Astrocyte (in vitro differentiated cells and primary cell): ENCODE data around the gene DMRTB1. TPM values are rescaled to one million over a fixed set of nuclear protein-coding genes. Genes with fewer than 3 reads are reported as not detected.

ENCODE experiments used
- DNase-seq: peaks from one replicate; pipeline ENCODE4 v3.0.0-alpha.2; 2010; ENCODE audit warnings: low read depth
- FAIRE-seq: peaks from 2 replicates; lab custom pipeline; 2011; peaks lifted over from hg19 to GRCh38; lab: Jason Lieb, UNC
- H2AFZ ChIP-seq: 2 replicates; pipeline ENCODE4 v1.6.0; 2012; ENCODE audit warnings: low read depth, low read length, inconsistent platforms
- H3K27ac ChIP-seq: 2 replicates; pipeline ENCODE4 v1.5.1; 2011; ENCODE audit warnings: low read depth, low read length, inconsistent platforms
- H3K27me3 ChIP-seq: 2 replicates; pipeline ENCODE4 v1.6.0; 2011; ENCODE audit warnings: low read length, inconsistent platforms; ENCODE audit not compliant: insufficient read depth
- H3K36me3 ChIP-seq: 2 replicates; pipeline ENCODE4 v1.5.1; 2011; ENCODE audit warnings: low read length, inconsistent platforms; ENCODE audit not compliant: insufficient read depth
- H3K4me1 ChIP-seq: 2 replicates; pipeline ENCODE4 v1.5.1; 2011; ENCODE audit warnings: low read length, inconsistent platforms; ENCODE audit not compliant: insufficient read depth
- H3K4me2 ChIP-seq: 2 replicates; pipeline ENCODE4 v1.6.0; 2012; ENCODE audit warnings: low read length, inconsistent platforms
- H3K4me3 ChIP-seq: 2 replicates; pipeline ENCODE4 v1.5.1; 2011; ENCODE audit warnings: low read depth, mild to moderate bottlenecking, low read length, inconsistent platforms; ENCODE audit not compliant: insufficient read depth
- H3K79me2 ChIP-seq: 2 replicates; pipeline ENCODE4 v1.6.0; 2012; ENCODE audit warnings: mild to moderate bottlenecking, low read length, inconsistent platforms; ENCODE audit not compliant: insufficient read depth
- H3K9ac ChIP-seq: 2 replicates; pipeline ENCODE4 v1.6.0; 2012; ENCODE audit warnings: mild to moderate bottlenecking, low read length, inconsistent platforms
- H3K9me3 ChIP-seq: 2 replicates; pipeline ENCODE4 v1.5.1; 2012; ENCODE audit warnings: low read depth, mild to moderate bottlenecking, low read length, inconsistent platforms; ENCODE audit not compliant: insufficient read depth
- H4K20me1 ChIP-seq: 2 replicates; pipeline ENCODE4 v1.6.0; 2012; ENCODE audit warnings: low read length, inconsistent platforms; ENCODE audit not compliant: insufficient read depth
- H3K27ac Mint-ChIP-seq: one replicate; pipeline ENCODE4 v1.8.0; 2021; ENCODE audit warnings: mild to moderate bottlenecking, mixed read lengths; ENCODE audit not compliant: unreplicated experiment
- H3K27me3 Mint-ChIP-seq: one replicate; pipeline ENCODE4 v1.8.0; 2021; ENCODE audit warnings: low read depth, mixed read lengths; ENCODE audit not compliant: unreplicated experiment
- H3K36me3 Mint-ChIP-seq: one replicate; pipeline ENCODE4 v1.8.0; 2021; ENCODE audit warnings: low read depth, mixed read lengths; ENCODE audit not compliant: unreplicated experiment
- H3K4me1 Mint-ChIP-seq: one replicate; pipeline ENCODE4 v1.8.0; 2021; ENCODE audit warnings: low read depth, mixed read lengths; ENCODE audit not compliant: unreplicated experiment
- H3K4me3 Mint-ChIP-seq: one replicate; pipeline ENCODE4 v1.8.0; 2021; ENCODE audit warnings: mild to moderate bottlenecking, moderate library complexity, mixed read lengths; ENCODE audit not compliant: unreplicated experiment
- H3K9me3 Mint-ChIP-seq: one replicate; pipeline ENCODE4 v1.8.0; 2021; ENCODE audit warnings: mild to moderate bottlenecking, mixed read lengths; ENCODE audit not compliant: unreplicated experiment
- EZH2 ChIP-seq: IDR thresholded peaks from 2 replicates; pipeline ENCODE4 v1.6.1; 2012; ENCODE audit warnings: mild to moderate bottlenecking, low read length, inconsistent platforms; ENCODE audit not compliant: insufficient read depth
- total RNA-seq: library from RNA; stranded (reverse); gene quantifications from 2 replicates; pipeline ENCODE4 v1.2.1, GENCODE V29; 2021
- TF ChIP-seq, protein P1 (sequence below): IDR thresholded peaks from 2 replicates; pipeline ENCODE4 v1.5.1; 2011; ENCODE audit warnings: low read depth, mild to moderate bottlenecking, inconsistent platforms, low read length, moderate library complexity; ENCODE audit not compliant: insufficient read depth

Gene DMRTB1
- total RNA-seq, 1 donor from 2014 or later: not detected

DNA sequence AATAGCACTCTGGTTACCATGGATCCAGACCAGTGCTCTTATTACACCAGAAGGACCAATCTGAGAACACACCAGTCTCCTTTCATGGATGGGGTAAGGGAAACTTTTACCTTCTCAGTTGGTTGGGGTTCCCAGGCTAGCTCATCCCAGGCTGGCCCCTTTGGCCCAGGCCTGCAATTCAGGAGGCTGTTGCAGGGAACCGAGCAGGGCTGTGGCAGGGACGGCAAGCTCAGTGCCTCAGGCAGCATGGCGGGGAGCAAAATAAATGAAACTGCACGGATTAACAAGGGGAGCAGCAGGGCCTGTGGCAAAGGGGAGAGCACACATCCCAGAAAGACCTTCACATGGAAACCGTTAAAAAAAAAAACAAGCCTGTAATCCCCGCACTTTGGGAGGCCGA lies 57.0 kb downstream of the DMRTB1 start:
- H3K27me3 ChIP-seq: no peaks in the 10 kb centered on the region
- H3K27ac ChIP-seq: no peak overlapping the region
- no peak overlapping the region for H3K9ac ChIP-seq
- no peak overlapping the region for H3K4me3 Mint-ChIP-seq
- H3K4me1 ChIP-seq: peaks cover 17% of the 10 kb centered on the region
- no peak for DNase-seq
- no peaks in the 10 kb centered on the region for H3K9me3 Mint-ChIP-seq
- H3K4me1 Mint-ChIP-seq: peaks cover 6% of the 10 kb centered on the region
- FAIRE-seq: no peak
- H3K9me3 ChIP-seq: no peaks in the 10 kb centered on the region
- no peak overlapping the region for H3K4me2 ChIP-seq
- no peaks in the 10 kb centered on the region for H3K79me2 ChIP-seq
- TF ChIP-seq, protein P1, sequence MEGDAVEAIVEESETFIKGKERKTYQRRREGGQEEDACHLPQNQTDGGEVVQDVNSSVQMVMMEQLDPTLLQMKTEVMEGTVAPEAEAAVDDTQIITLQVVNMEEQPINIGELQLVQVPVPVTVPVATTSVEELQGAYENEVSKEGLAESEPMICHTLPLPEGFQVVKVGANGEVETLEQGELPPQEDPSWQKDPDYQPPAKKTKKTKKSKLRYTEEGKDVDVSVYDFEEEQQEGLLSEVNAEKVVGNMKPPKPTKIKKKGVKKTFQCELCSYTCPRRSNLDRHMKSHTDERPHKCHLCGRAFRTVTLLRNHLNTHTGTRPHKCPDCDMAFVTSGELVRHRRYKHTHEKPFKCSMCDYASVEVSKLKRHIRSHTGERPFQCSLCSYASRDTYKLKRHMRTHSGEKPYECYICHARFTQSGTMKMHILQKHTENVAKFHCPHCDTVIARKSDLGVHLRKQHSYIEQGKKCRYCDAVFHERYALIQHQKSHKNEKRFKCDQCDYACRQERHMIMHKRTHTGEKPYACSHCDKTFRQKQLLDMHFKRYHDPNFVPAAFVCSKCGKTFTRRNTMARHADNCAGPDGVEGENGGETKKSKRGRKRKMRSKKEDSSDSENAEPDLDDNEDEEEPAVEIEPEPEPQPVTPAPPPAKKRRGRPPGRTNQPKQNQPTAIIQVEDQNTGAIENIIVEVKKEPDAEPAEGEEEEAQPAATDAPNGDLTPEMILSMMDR: no peak
- TF ChIP-seq EZH2: no peak
- no peak overlapping the region for H3K4me3 ChIP-seq
- no peak overlapping the region for H2AFZ ChIP-seq
- peaks cover 41% of the 10 kb centered on the region for H3K27me3 Mint-ChIP-seq
- no peak overlapping the region for H3K27ac Mint-ChIP-seq
- peaks cover 9% of the 10 kb centered on the region for H3K36me3 ChIP-seq
- H4K20me1 ChIP-seq: peaks cover 91% of the 10 kb centered on the region
- no peaks in the 10 kb centered on the region for H3K36me3 Mint-ChIP-seq

Other genes with a start within 250 kb of the DMRTB1 start
- 32.3 and 34.5 TPM in 2 replicates for gene CZIB, start 238.8 kb upstream of the DMRTB1 start, total RNA-seq
- 34.8 and 35.7 TPM in 2 replicates for gene MAGOH, start 220.9 kb upstream of the DMRTB1 start, total RNA-seq
- gene LRP8, start 131.3 kb upstream of the DMRTB1 start, total RNA-seq: 12.8 and 13.9 TPM in 2 replicates